ENCODE results near the gene MIOX. TPM values are rescaled to one million over a fixed set of nuclear protein-coding genes. Genes with fewer than 3 reads are reported as not detected.

Gene MIOX
- total and polyA plus RNA-seq, 2 of the 13 experiments (the other 11 are each of a cell fraction or from before 2014, with no cell fraction given) = 1.5 to 2.9 TPM

DNA sequence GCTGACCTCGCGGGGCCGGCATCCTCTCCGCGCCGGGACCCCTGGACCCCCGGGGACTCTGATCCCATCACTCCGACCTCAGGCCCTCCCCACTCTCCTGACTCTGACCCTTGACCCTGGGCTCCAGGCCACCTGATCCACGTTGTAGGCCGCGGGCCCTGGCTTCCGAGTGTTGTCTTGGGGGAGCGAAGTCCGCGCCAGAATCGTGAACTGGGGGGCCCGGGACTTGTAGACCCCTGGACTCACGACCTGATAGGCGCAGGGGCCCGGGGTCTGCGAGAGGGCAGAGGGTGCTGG is 43.9 kb downstream of the MIOX start (continued):
- TF ChIP-seq HOXD1 (CRISPR knock-in tag; IDR thresholded peaks at IDR 0.05) (no peak), ZNF496 (CRISPR knock-in tag; IDR thresholded peaks at IDR 0.05; ENCODE audit: insufficient replicate concordance) (no peak), SOX13 (IDR thresholded peaks at IDR 0.05) (no peak), SOX13 (CRISPR knock-in tag; conservative IDR thresholded peaks at IDR 0.05 in 1 of 2, IDR thresholded peaks at IDR 0.05 in 1 of 2) (no peak), ZNF318 (CRISPR knock-in tag; IDR thresholded peaks at IDR 0.05) (0 out of 2 replicates have a peak, but pooled peaks have one; percentile 3), RCOR2 (CRISPR knock-in tag; IDR thresholded peaks at IDR 0.05) (no peak), JDP2 (CRISPR knock-in tag; IDR thresholded peaks at IDR 0.05; ENCODE audit: borderline replicate concordance) (no peak; the same call in 1 of the 2 replicates), EHMT2 (IDR thresholded peaks at IDR 0.05; ENCODE audit: borderline replicate concordance, low read depth, low read length) (no peak), ZNF234 (CRISPR knock-in tag; conservative IDR thresholded peaks at IDR 0.05) (no peak), ATF6 (CRISPR knock-in tag; conservative IDR thresholded peaks at IDR 0.05) (no peak), RFX5 (IDR thresholded peaks at IDR 0.05; ENCODE audit: low read depth, low read length) (no peak), ZMAT3 (CRISPR knock-in tag; conservative IDR thresholded peaks at IDR 0.05) (no peak), ZNF292 (CRISPR knock-in tag; IDR thresholded peaks at IDR 0.05; ENCODE audit: borderline replicate concordance, low read depth) (no peak)
- TF ChIP-seq, protein P1, sequence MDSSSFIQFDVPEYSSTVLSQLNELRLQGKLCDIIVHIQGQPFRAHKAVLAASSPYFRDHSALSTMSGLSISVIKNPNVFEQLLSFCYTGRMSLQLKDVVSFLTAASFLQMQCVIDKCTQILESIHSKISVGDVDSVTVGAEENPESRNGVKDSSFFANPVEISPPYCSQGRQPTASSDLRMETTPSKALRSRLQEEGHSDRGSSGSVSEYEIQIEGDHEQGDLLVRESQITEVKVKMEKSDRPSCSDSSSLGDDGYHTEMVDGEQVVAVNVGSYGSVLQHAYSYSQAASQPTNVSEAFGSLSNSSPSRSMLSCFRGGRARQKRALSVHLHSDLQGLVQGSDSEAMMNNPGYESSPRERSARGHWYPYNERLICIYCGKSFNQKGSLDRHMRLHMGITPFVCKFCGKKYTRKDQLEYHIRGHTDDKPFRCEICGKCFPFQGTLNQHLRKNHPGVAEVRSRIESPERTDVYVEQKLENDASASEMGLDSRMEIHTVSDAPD (CRISPR knock-in tag; IDR thresholded peaks at IDR 0.05) = no peak
